Testis (tissue), 3 donors: ENCODE results near the gene CELSR3. TPM values are rescaled to one million over a fixed set of nuclear protein-coding genes. Genes with fewer than 3 reads are reported as not detected.

Source experiments
- DNase-seq: peaks from one replicate; pipeline ENCODE4 v3.0.0-alpha.2; 2019
- H3K27ac ChIP-seq, 2 donors: fragments of 200-600 bp; sonication (generic); one replicate each; pipeline ENCODE4 v1.5.1; 2019
- H3K27me3 ChIP-seq: fragments of 200-600 bp; sonication (generic); one replicate; pipeline ENCODE4 v1.5.1; 2019
- H3K36me3 ChIP-seq: fragments of 200-600 bp; sonication (generic); one replicate; pipeline ENCODE4 v1.5.1; 2017; ENCODE audit warnings: low read depth; ENCODE audit errors: missing control alignments
- H3K4me1 ChIP-seq: fragments of 200-600 bp; sonication (generic); one replicate; pipeline ENCODE4 v1.5.1; 2019
- H3K4me3 ChIP-seq, 2 donors: fragments of 200-600 bp; sonication (generic); one replicate each; pipeline ENCODE4 v1.5.1; 2017 to 2019
- H3K9me3 ChIP-seq: fragments of 200-600 bp; sonication (generic); one replicate; pipeline ENCODE4 v1.5.1; 2017
- POLR2A ChIP-seq: fragments of 450-650 bp; IDR thresholded peaks from one replicate; pipeline ENCODE4 v1.6.1; 2017; ENCODE audit warnings: antibody characterized with exemption, mild to moderate bottlenecking, moderate library complexity
- WGBS, 2 donors: methylation state at CpG; one replicate each; pipeline ENCODE4 v1.1.5; 2018; 5-methylcytosine and 5-hydroxymethylcytosine counted together
- intact Hi-C: fragments of 100-400 bp; cut with DNase I; formaldehyde crosslinking; loops from one replicate; pipeline ENCODE4 v1.15.1; 2023; ENCODE audit warnings: low total_unique reads
- polyA plus RNA-seq: library from polyadenylated mRNA; stranded (reverse); fragments of 350-450 nt; fragmentation: Illumina TruSeq; extraction: RNeasy Lipid Tissue Mini Kit (QIAGEN cat#74804); gene quantifications from one replicate; pipeline ENCODE4 v1.2.3, GENCODE V29; 2014; ENCODE audit warnings: low read depth, low replicate concordance; ENCODE audit not compliant: insufficient read depth
- total RNA-seq, 2 donors: library from RNA; depleted of rRNA; stranded (reverse); fragments of >200 nt; gene quantifications; one replicate each; pipeline ENCODE4 v1.2.3, GENCODE V29; 2016
- TF ChIP-seq, protein P1 (sequence below), 3 experiments: fragments of 450-650 bp in 2 of 3; fragments of 200-600 bp in 1 of 3; sonication (generic) in 1 of 3; IDR thresholded peaks; one replicate each; pipeline ENCODE4 v1.5.1; 2016 to 2019; ENCODE audit warnings: antibody characterized with exemption in 3 of 3, mild to moderate bottlenecking in 2 of 3, moderate library complexity in 1 of 3

Gene CELSR3
- total and polyA plus RNA-seq, 3 donors from 2014 or later = 13.5 to 17.5 (median 14.3) TPM

DNA sequence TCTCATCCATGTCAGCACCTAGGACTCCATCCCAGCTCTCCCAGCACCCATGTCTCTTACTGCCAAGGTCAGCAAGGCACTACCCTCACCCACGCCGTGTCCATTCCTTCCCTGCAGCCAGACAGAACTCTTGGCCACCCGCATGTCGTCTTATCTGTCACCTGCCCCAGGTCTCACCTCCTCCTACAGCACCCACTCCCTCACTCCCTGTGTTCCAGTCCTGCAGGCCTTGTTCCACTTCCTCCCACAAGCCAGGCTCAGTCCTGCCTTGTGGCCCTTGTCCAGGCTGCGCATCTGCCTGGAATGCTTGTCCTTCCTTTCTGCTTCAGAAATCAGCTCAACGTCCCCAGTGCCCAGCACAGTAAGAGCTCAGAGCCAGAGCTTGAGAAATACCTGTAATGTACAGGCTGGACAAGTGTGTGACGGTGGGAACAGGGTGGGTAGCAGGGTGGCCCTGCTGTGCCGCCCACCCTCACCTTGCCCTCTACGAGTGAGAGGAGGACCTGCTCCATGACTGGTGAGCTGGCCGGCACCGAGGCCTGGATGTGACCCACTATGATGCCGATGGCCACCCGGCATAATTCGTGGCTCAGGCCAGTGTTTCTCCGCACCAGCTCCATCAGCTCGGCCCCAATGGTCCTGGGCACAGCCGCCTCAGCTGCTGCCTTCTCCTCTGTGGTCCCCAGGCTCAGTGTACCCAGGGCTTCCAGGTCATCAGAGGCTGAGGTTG lies 18.3 kb upstream of the CELSR3 start:
- 90 to 91% methylated on average over 15 to 17 of the region's 17 CpGs for WGBS, 2 donors
- intact Hi-C loops = no loop called here
- Histone ChIP-seq H3K27ac (no peak overlapping the region), H3K9me3 (no peaks in the 10 kb centered on the region), H3K27me3 (no peaks in the 10 kb centered on the region), H3K4me3 (no peak overlapping the region), H3K36me3 (no peaks in the 10 kb centered on the region), H3K4me1 (peaks cover 28% of the 10 kb centered on the region)
- TF ChIP-seq, protein P1, sequence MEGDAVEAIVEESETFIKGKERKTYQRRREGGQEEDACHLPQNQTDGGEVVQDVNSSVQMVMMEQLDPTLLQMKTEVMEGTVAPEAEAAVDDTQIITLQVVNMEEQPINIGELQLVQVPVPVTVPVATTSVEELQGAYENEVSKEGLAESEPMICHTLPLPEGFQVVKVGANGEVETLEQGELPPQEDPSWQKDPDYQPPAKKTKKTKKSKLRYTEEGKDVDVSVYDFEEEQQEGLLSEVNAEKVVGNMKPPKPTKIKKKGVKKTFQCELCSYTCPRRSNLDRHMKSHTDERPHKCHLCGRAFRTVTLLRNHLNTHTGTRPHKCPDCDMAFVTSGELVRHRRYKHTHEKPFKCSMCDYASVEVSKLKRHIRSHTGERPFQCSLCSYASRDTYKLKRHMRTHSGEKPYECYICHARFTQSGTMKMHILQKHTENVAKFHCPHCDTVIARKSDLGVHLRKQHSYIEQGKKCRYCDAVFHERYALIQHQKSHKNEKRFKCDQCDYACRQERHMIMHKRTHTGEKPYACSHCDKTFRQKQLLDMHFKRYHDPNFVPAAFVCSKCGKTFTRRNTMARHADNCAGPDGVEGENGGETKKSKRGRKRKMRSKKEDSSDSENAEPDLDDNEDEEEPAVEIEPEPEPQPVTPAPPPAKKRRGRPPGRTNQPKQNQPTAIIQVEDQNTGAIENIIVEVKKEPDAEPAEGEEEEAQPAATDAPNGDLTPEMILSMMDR (IDR thresholded peaks at IDR 0.05) = no peak
- no peak for TF ChIP-seq POLR2A
- no peak for DNase-seq

- Histone ChIP-seq H3K4me1 (peaks cover 22% of the 10 kb centered on the region), H3K9me3 (no peaks in the 10 kb centered on the region), H3K27me3 (no peaks in the 10 kb centered on the region), H3K27ac (no peak overlapping the region), H3K4me3 (no peak overlapping the region), H3K36me3 (no peaks in the 10 kb centered on the region)
- no peak for TF ChIP-seq POLR2A
- TF ChIP-seq, protein P1 (IDR thresholded peaks at IDR 0.05) = no peak
- intact Hi-C loops = no loop called here
- no peak for DNase-seq
- WGBS, 2 donors = 67 to 85% methylated on average over 8 to 20 of the region's 20 CpGs
Measured at GRCh38 chr3:48679411-48680391, 17.0 kb upstream of the CELSR3 start.

GRCh38 chr3:48678566-48679380 lies 16.1 kb upstream of the CELSR3 start:
- no peak for DNase-seq
- no peak for TF ChIP-seq POLR2A
- TF ChIP-seq, protein P1 (IDR thresholded peaks at IDR 0.05) = no peak
- no peak overlapping the region for H3K4me3 ChIP-seq
- no peaks in the 10 kb centered on the region for H3K27me3 ChIP-seq
- peaks cover 12% of the 10 kb centered on the region for H3K4me1 ChIP-seq
- intact Hi-C loops = no loop called here
- H3K9me3 ChIP-seq = no peaks in the 10 kb centered on the region
- 91 to 93% methylated on average over 13 to 24 of the region's 24 CpGs for WGBS, 2 donors
- H3K27ac ChIP-seq = no peak overlapping the region
- H3K36me3 ChIP-seq = no peaks in the 10 kb centered on the region

- H3K27me3 ChIP-seq = no peaks in the 10 kb centered on the region
- no peaks in the 10 kb centered on the region for H3K36me3 ChIP-seq
- TF ChIP-seq, protein P1 (IDR thresholded peaks at IDR 0.05) = no peak
- no peak for TF ChIP-seq POLR2A
- WGBS, 2 donors = 73 to 85% methylated on average over 4 of the region's 4 CpGs
- intact Hi-C loops = no loop called here
- H3K4me1 ChIP-seq = peaks cover 5% of the 10 kb centered on the region
- DNase-seq = no peak
- no peaks in the 10 kb centered on the region for H3K9me3 ChIP-seq
- no peak overlapping the region for H3K27ac ChIP-seq
- no peak overlapping the region for H3K4me3 ChIP-seq
Measured at GRCh38 chr3:48678056-48678455, 15.4 kb upstream of the CELSR3 start.
